ENCODE data around the gene CAPN12.

GRCh38 chr19:38705197-38706019 lies 38.9 kb downstream of the CAPN12 start:
- no peak for TF ChIP-seq CTCF (IDR thresholded peaks at IDR 0.05; ENCODE audit: low read depth, low read length)
- TF ChIP-seq EZH2phosphoT487 (IDR thresholded peaks at IDR 0.05; ENCODE audit: low read depth), result no peak
